Esophagus muscularis mucosa (tissue), 4 donors: ENCODE data around the gene ERC2. TPM values are rescaled to one million over a fixed set of nuclear protein-coding genes. Genes with fewer than 3 reads are reported as not detected.
A peak's percentile ranks its signal among the peaks of the same experiment; 100 is the strongest.

Experiments used
- DNase-seq: peaks from one replicate; pipeline ENCODE4 v3.0.0-alpha.2; 2017; ENCODE audit errors: extremely low spot score
- H3K27ac ChIP-seq, 4 donors: fragments of 200-600 bp; sonication (generic); replicated peaks in 1 of 4; 1 replicate in 3 of 4; 2 replicates in 1 of 4; pipeline ENCODE4 v1.5.1; 2016 to 2019; ENCODE audit warnings: mild to moderate bottlenecking in 1 of 4
- H3K27me3 ChIP-seq, 4 donors: fragments of 200-600 bp; sonication (generic); one replicate each; pipeline versions ENCODE4 v1.5.1 to v1.6.0; 2016 to 2019
- H3K36me3 ChIP-seq, 4 donors: fragments of 200-600 bp; sonication (generic); one replicate each; pipeline ENCODE4 v1.5.1; 2016 to 2019
- H3K4me1 ChIP-seq, 4 donors: fragments of 200-600 bp; sonication (generic); one replicate each; pipeline ENCODE4 v1.5.1; 2016 to 2019
- H3K4me3 ChIP-seq, 4 donors: fragments of 200-600 bp; sonication (generic); 1 replicate in 2 of 4; 2 replicates in 2 of 4; pipeline ENCODE4 v1.5.1; 2016 to 2019; ENCODE audit warnings: mild to moderate bottlenecking in 4 of 4, moderate library complexity in 1 of 4
- H3K9me3 ChIP-seq, 4 donors: fragments of 200-600 bp; sonication (generic); 1 replicate in 3 of 4; 2 replicates in 1 of 4; pipeline ENCODE4 v1.5.1; 2016 to 2019
- EP300 ChIP-seq: sonication (generic); formaldehyde crosslinking; IDR thresholded peaks from one replicate; pipeline ENCODE4 v1.6.1; 2017; ENCODE audit warnings: antibody characterized with exemption
- POLR2A ChIP-seq: fragments of 450-650 bp; IDR thresholded peaks from one replicate; pipeline ENCODE4 v1.6.1; 2017; ENCODE audit warnings: antibody characterized with exemption, moderate library complexity, mild to moderate bottlenecking, low read depth
- POLR2AphosphoS5 ChIP-seq, 2 donors: sonication (generic); formaldehyde crosslinking; IDR thresholded peaks; one replicate each; pipeline ENCODE4 v1.6.1; 2017; ENCODE audit warnings: antibody characterized with exemption in 2 of 2
- WGBS: methylation state at CpG from one replicate; pipeline ENCODE4 v1.1.5; 2018; 5-methylcytosine and 5-hydroxymethylcytosine counted together
- intact Hi-C: fragments of 100-400 bp; cut with DNase I; formaldehyde crosslinking; loops from one replicate; pipeline ENCODE4 v1.15.1; 2023
- total RNA-seq, 4 donors: library from RNA; depleted of rRNA; stranded (reverse); fragments of >200 nt; gene quantifications; one replicate each; pipeline versions ENCODE4 v1.1.0 to v1.2.1, GENCODE V29; 2016
- TF ChIP-seq, protein P1 (sequence below), 3 experiments: fragments of 200-600 bp in 2 of 3; fragments of 450-650 bp in 1 of 3; sonication (generic) in 2 of 3; IDR thresholded peaks; one replicate each; pipeline ENCODE4 v1.5.1; 2017 to 2019; ENCODE audit warnings: antibody characterized with exemption in 3 of 3, mild to moderate bottlenecking in 2 of 3, moderate library complexity in 1 of 3

The ERC2 gene
- total RNA-seq, 4 donors from 2014 or later = 0.42 to 2.0 (median 1.5) TPM

GRCh38 chr3:56238299-56238698 lies 230.0 kb downstream of the ERC2 start:
- Histone ChIP-seq H3K9me3 (no peaks in the 10 kb centered on the region), H3K27me3 (no peaks in the 10 kb centered on the region), H3K27ac (no peak overlapping the region), H3K4me3 (no peak overlapping the region), H3K4me1 (no peaks in the 10 kb centered on the region), H3K36me3 (no peaks in the 10 kb centered on the region)
- intact Hi-C loops = no loop called here
- DNase-seq = no peak
- TF ChIP-seq POLR2AphosphoS5 (IDR thresholded peaks at IDR 0.05) (no peak), EP300 (no peak), POLR2A (no peak)
- TF ChIP-seq, protein P1, sequence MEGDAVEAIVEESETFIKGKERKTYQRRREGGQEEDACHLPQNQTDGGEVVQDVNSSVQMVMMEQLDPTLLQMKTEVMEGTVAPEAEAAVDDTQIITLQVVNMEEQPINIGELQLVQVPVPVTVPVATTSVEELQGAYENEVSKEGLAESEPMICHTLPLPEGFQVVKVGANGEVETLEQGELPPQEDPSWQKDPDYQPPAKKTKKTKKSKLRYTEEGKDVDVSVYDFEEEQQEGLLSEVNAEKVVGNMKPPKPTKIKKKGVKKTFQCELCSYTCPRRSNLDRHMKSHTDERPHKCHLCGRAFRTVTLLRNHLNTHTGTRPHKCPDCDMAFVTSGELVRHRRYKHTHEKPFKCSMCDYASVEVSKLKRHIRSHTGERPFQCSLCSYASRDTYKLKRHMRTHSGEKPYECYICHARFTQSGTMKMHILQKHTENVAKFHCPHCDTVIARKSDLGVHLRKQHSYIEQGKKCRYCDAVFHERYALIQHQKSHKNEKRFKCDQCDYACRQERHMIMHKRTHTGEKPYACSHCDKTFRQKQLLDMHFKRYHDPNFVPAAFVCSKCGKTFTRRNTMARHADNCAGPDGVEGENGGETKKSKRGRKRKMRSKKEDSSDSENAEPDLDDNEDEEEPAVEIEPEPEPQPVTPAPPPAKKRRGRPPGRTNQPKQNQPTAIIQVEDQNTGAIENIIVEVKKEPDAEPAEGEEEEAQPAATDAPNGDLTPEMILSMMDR (IDR thresholded peaks at IDR 0.05) = no peak
- 86% methylated on average over 1 of the region's 2 CpGs for WGBS

DNA sequence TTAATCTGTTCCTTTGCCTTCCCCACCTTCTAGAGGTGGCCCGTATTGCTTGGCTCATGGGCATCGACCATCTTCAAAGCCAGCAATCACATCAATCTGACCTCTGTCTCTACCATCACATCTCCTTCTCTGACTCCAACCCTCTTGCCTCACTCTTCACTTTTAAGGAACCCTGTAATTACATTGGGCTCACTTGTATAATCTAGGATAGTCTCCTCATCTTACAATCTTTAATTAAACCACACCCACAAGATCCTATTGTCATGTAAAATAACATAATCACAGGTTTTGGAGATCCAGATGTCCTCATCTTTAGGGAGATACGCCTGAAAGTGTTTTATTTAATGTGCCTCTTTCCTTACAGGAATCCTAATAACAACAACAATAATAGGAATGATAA lies 234.5 kb downstream of the ERC2 start:
- Histone ChIP-seq H3K27me3 (no peaks in the 10 kb centered on the region), H3K27ac (no peak overlapping the region), H3K36me3 (no peaks in the 10 kb centered on the region), H3K9me3 (no peaks in the 10 kb centered on the region), H3K4me1 (no peaks in the 10 kb centered on the region), H3K4me3 (no peak overlapping the region)
- no peak for DNase-seq
- 93% methylated on average over 3 of the region's 3 CpGs for WGBS
- TF ChIP-seq POLR2A (no peak), EP300 (no peak), POLR2AphosphoS5 (IDR thresholded peaks at IDR 0.05) (no peak)
- intact Hi-C loops = no loop called here

- WGBS = 83% methylated on average over 1 of the region's 1 CpG
- Histone ChIP-seq H3K4me1 (no peaks in the 10 kb centered on the region), H3K9me3 (no peaks in the 10 kb centered on the region), H3K27ac (no peak overlapping the region), H3K36me3 (no peaks in the 10 kb centered on the region), H3K4me3 (no peak overlapping the region), H3K27me3 (no peaks in the 10 kb centered on the region)
- no peak for DNase-seq
- TF ChIP-seq POLR2AphosphoS5 (IDR thresholded peaks at IDR 0.05) (no peak), EP300 (no peak), POLR2A (no peak)
- intact Hi-C loops = no loop called here
Measured at GRCh38 chr3:56229311-56229710, 239.0 kb downstream of the ERC2 start.

- no peaks in the 10 kb centered on the region for H3K36me3 ChIP-seq
- intact Hi-C loops = no loop called here
- H3K27me3 ChIP-seq = no peaks in the 10 kb centered on the region
- TF ChIP-seq, protein P1 (IDR thresholded peaks at IDR 0.05) = no peak
- no peak for TF ChIP-seq POLR2A
- no peak for TF ChIP-seq EP300
- TF ChIP-seq POLR2AphosphoS5 (IDR thresholded peaks at IDR 0.05) = no peak
- H3K4me3 ChIP-seq = no peak overlapping the region
- no peaks in the 10 kb centered on the region for H3K9me3 ChIP-seq
- no peak overlapping the region for H3K27ac ChIP-seq
- 78% methylated on average over 2 of the region's 2 CpGs for WGBS
- no peak for DNase-seq
- H3K4me1 ChIP-seq = no peaks in the 10 kb centered on the region
Measured at GRCh38 chr3:56222866-56223265, 245.4 kb downstream of the ERC2 start.

DNA sequence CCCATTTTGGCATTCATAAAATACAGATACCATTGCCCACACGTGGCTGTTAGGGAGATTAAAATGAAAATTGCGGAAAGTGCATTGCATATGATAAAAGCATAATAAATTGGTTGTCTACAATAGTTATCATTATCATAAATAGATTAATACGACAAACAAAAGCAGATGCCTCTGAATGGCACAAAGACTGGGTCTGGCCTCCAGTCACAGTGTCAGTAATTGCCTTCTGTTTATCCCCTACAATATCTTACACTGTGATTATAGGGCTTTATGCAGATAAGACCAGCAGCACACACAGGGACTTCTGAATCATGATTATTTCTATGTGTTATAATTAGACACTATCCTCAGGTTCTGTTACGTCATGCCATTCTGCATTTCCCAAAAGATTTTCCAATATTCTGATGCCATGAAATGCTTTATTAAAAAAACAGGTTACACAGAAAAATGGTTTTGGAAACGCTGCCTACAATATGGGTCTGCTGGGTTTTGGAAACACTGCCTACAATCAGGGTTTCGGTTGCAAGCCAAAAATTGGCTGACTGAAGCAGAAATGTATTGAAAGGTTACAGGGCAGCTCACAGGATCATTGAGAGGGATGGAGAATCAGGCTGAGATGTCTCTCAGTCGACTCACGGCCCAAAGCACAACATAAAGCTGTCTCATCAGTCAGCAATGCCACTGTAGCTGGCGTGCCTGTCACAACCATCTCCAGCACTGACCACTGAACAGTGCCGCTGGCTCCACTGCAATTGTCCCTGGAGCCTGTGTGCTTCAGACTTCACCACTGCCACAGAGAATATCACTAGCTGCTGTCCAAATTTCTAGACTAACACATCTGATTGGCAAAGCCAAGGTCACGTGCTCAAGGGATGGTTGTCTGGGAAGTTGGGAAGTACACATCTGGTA lies 248.1 kb downstream of the ERC2 start:
- WGBS = 67% methylated on average over 9 of the region's 11 CpGs
- DNase-seq = peak; percentile 57
- Histone ChIP-seq H3K4me3 (no peak overlapping the region), H3K4me1 (no peaks in the 10 kb centered on the region), H3K27ac (no peak overlapping the region), H3K9me3 (no peaks in the 10 kb centered on the region), H3K27me3 (no peaks in the 10 kb centered on the region), H3K36me3 (no peaks in the 10 kb centered on the region)
- no peak for TF ChIP-seq EP300
- no peak for TF ChIP-seq POLR2AphosphoS5 (IDR thresholded peaks at IDR 0.05)
- TF ChIP-seq, protein P1 (IDR thresholded peaks at IDR 0.05) = no peak
- TF ChIP-seq POLR2A = no peak
- intact Hi-C loops = no loop called here
